ENCODE data around the gene PRPF19.

DNA sequence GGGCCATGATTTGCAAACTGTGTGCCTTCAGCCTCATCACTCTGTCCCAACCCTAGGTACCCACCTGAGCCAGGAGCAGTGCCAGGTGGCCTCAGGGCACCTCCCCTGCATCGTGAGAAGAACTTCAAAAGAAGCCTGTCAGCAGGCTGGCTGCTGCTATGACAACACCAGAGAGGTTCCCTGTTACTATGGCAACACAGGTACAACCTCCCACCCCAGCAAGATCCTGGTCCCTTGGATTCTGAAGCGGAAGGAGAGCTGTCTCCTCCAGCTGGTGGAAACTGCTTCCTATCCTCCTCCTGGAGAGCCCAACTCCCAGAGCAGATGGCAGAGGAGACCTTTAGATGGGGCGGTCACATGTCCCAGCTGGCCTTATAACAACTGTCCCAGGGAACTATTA is 36.1 kb downstream of the PRPF19 start:
- TF ChIP-seq EZH2phosphoT487 (IDR thresholded peaks at IDR 0.05; ENCODE audit: insufficient read depth, low read depth), result no peak
- TF ChIP-seq EZH2 (IDR thresholded peaks at IDR 0.05; ENCODE audit: insufficient read depth, poor library complexity, severe bottlenecking), result no peak

Measured in GM23248 (cell line).